ENCODE measurements around the gene DLX1.
A peak's percentile ranks its signal among the peaks of the same experiment; 100 is the strongest.

Gene DLX1

DNA sequence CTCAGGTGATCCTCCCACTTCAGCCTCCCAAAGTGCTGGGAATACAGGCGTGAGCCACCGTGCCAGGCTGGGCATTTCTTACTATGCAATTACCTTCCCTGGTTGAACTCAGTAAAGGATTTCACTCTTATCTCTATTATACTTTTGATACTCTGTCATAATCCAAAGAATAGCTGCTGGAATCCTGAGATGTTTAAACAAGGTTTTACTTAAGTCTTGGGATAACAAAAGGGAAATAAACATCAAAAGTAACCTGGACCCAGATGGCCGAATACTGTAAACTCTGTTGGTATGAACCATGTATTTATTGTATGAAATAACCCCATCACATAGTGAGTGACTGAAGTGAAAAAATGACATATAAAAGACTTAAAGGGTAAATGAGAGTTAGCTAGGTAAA is 29.3 kb downstream of the DLX1 start:
- TF ChIP-seq, protein P1, sequence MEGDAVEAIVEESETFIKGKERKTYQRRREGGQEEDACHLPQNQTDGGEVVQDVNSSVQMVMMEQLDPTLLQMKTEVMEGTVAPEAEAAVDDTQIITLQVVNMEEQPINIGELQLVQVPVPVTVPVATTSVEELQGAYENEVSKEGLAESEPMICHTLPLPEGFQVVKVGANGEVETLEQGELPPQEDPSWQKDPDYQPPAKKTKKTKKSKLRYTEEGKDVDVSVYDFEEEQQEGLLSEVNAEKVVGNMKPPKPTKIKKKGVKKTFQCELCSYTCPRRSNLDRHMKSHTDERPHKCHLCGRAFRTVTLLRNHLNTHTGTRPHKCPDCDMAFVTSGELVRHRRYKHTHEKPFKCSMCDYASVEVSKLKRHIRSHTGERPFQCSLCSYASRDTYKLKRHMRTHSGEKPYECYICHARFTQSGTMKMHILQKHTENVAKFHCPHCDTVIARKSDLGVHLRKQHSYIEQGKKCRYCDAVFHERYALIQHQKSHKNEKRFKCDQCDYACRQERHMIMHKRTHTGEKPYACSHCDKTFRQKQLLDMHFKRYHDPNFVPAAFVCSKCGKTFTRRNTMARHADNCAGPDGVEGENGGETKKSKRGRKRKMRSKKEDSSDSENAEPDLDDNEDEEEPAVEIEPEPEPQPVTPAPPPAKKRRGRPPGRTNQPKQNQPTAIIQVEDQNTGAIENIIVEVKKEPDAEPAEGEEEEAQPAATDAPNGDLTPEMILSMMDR (IDR thresholded peaks at IDR 0.05; ENCODE audit: low read depth, low read length, missing control alignments) = no peak
- no peak overlapping the region for H3K4me3 ChIP-seq (ENCODE audit: low read depth, low read length)
- no peak for DNase-seq (ENCODE audit: low read depth)
- in situ Hi-C loops (cut with HindIII; ENCODE audit: low sequenced_read_pairs) = no loop called here

DNA sequence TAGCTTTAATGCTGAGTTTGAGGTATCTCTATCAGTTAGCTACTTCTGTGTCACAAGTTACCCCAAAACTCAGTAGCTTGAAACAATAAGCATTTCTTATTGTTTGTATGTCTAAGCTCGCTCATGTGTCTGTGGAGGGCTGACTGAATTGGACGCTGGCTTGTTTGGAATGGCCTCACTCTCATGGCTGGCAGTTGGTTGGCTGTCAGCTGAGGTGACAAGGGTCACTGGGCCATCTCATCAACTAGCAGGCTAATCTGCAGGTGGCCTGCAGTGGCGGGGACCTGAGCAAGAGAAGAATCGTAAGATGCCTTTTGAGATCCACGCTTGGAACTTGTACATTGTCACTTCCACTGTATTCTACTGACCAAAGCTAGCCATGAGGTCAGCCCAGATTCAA is 30.8 kb downstream of the DLX1 start:
- DNase-seq (ENCODE audit: low read depth) = no peak
- TF ChIP-seq, protein P1 (IDR thresholded peaks at IDR 0.05; ENCODE audit: low read depth, low read length, missing control alignments) = no peak
- in situ Hi-C loops (cut with HindIII; ENCODE audit: low sequenced_read_pairs) = no loop called here
- H3K4me3 ChIP-seq (ENCODE audit: low read depth, low read length) = no peak overlapping the region

DNA sequence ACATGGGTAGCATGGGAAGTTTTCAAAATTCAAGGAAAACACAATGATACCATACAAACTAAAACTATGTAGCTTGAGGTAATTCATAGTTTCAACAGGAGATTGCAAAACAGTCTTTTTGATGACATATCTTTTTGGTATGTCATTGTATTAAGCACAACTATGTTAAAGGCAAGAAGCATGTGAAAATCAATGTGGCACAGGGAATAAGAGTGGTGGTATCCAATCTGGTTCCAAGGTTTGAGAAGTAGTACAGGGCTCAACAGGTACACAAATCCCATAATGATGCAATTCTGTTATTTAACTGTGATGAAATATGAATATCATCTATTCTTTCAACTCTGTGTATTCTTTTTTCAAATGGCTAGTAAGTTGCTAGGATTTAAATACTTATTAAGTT is 33.8 kb downstream of the DLX1 start:
- peak; percentile 41 for DNase-seq (ENCODE audit: low read depth)
- in situ Hi-C loops (cut with HindIII; ENCODE audit: low sequenced_read_pairs) = no loop called here

DNA sequence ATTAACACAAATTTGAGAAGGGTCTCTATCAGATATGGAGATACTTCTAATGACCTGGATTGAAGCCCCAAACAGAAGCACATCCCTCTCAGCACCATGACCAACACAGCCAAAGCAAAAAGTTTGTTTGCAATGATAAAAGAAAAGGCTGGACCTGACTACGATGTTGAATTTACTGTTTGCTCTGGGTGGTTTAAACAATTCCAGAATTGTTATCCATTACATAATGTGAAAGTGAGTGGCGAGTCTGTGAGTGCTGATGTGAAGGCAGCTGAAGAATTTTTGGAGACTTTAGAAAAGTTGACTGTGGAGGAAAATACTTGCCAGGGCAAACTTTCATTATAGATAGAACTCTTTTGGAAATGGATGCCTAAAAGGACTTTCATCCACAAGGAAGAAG is 34.8 kb downstream of the DLX1 start:
- TF ChIP-seq, protein P1 (IDR thresholded peaks at IDR 0.05; ENCODE audit: low read depth, low read length, missing control alignments) = no peak

More for the DNA sequence above, 33.8 kb downstream of the DLX1 start:
- no peak overlapping the region for H3K4me3 ChIP-seq (ENCODE audit: low read depth, low read length)
- TF ChIP-seq, protein P1 (IDR thresholded peaks at IDR 0.05; ENCODE audit: low read depth, low read length, missing control alignments) = no peak

DNA sequence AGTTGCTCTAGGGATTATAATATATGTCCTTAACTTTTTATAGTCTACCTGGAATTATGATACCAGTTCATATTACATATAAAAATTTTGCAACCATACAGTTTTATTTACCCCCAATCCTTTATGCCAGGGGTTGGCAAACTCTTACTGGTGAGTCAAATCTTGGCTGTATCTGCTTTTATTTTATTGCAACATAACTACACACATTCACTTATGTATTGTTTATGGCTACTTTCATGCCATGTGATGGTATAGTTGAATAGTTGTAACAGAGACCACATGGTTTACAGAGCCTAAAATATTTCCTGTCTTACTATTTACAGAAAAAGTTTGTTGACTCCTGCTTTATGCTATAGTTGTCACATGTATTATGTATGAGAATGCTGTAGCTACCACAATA is 43.2 kb downstream of the DLX1 start:
- H3K4me3 ChIP-seq (ENCODE audit: low read depth, low read length) = no peak overlapping the region
- TF ChIP-seq, protein P1 (IDR thresholded peaks at IDR 0.05; ENCODE audit: low read depth, low read length, missing control alignments) = no peak
- no peak for DNase-seq (ENCODE audit: low read depth)
- in situ Hi-C loops (cut with HindIII; ENCODE audit: low sequenced_read_pairs) = no loop called here

More for the DNA sequence above, 34.8 kb downstream of the DLX1 start:
- DNase-seq (ENCODE audit: low read depth) = no peak
- H3K4me3 ChIP-seq (ENCODE audit: low read depth, low read length) = no peak overlapping the region
- in situ Hi-C loops (cut with HindIII; ENCODE audit: low sequenced_read_pairs) = no loop called here

DNA sequence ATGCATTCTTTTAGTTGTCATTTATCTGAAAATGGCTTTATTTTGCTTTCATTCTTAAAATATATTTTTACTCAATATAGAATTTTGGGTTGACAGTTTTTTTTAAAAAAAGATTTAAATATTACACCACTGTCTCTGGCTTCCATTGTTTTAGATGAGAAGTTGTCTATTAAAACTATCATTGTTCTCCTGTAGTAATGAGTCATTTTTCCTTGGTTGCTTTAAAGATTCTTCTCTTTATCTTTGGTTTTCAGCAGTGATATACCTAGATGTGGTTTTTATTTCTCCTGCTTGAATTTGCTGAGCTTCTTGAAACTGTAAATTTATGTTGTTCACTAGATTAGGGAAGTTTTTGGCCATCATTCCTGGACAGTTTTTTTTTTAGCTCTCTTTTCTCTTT is 44.1 kb downstream of the DLX1 start:
- TF ChIP-seq, protein P1 (IDR thresholded peaks at IDR 0.05; ENCODE audit: low read depth, low read length, missing control alignments) = no peak
- no peak for DNase-seq (ENCODE audit: low read depth)
- in situ Hi-C loops (cut with HindIII; ENCODE audit: low sequenced_read_pairs) = no loop called here
- no peak overlapping the region for H3K4me3 ChIP-seq (ENCODE audit: low read depth, low read length)

Measured in astrocyte of the cerebellum (primary cell).